HG03439 (cell line): ENCODE data around the gene FARP1.

Experiments used
- ATAC-seq: cut with Tn5 transposase; IDR thresholded peaks from one replicate; pipeline ENCODE4 v1.9.1; 2021; ENCODE audit warnings: mild to moderate bottlenecking, moderate library complexity; ENCODE audit not compliant: unreplicated experiment

Gene FARP1

GRCh38 chr13:98142380-98143156 lies at the start of gene FARP1:
Gene FARP1 (plus strand): TSS chr13:98143094. CDS start chr13:98213243, 70,149 bp downstream.
- peak; percentile 78 for ATAC-seq

GRCh38 chr13:98094678-98095266 lies 48.1 kb upstream of the FARP1 start:
- ATAC-seq, result no peak

GRCh38 chr13:98096059-98096458 lies 46.8 kb upstream of the FARP1 start:
- ATAC-seq, result no peak

- no peak for ATAC-seq
Measured at GRCh38 chr13:98097749-98098148, 45.1 kb upstream of the FARP1 start.

GRCh38 chr13:98098516-98098915 lies 44.4 kb upstream of the FARP1 start:
- no peak for ATAC-seq

GRCh38 chr13:98099627-98100026 lies 43.3 kb upstream of the FARP1 start:
- no peak for ATAC-seq

GRCh38 chr13:98100481-98100880 lies 42.4 kb upstream of the FARP1 start:
- ATAC-seq, result no peak

GRCh38 chr13:98103531-98103930 lies 39.4 kb upstream of the FARP1 start:
- ATAC-seq, result no peak

- ATAC-seq, result no peak
Measured at GRCh38 chr13:98103942-98104880, 38.7 kb upstream of the FARP1 start.

- no peak for ATAC-seq
Measured at GRCh38 chr13:98105929-98106336, 37.0 kb upstream of the FARP1 start.

- ATAC-seq, result no peak
Measured at GRCh38 chr13:98108341-98108740, 34.6 kb upstream of the FARP1 start.

- no peak for ATAC-seq
Measured at GRCh38 chr13:98109226-98109853, 33.6 kb upstream of the FARP1 start.

GRCh38 chr13:98110749-98111148 lies 32.1 kb upstream of the FARP1 start:
- ATAC-seq, result no peak

- no peak for ATAC-seq
Measured at GRCh38 chr13:98111168-98112098, 31.5 kb upstream of the FARP1 start.

GRCh38 chr13:98112456-98112855 lies 30.4 kb upstream of the FARP1 start:
- no peak for ATAC-seq

GRCh38 chr13:98118865-98119264 lies 24.0 kb upstream of the FARP1 start:
- no peak for ATAC-seq

GRCh38 chr13:98123176-98123575 lies 19.7 kb upstream of the FARP1 start:
- ATAC-seq, result no peak

- no peak for ATAC-seq
Measured at GRCh38 chr13:98129059-98129746, 13.7 kb upstream of the FARP1 start.

- ATAC-seq, result no peak
Measured at GRCh38 chr13:98133946-98134345, 8.9 kb upstream of the FARP1 start.
